Measurements from ENCODE around the gene METTL9. TPM values are rescaled to one million over a fixed set of nuclear protein-coding genes. Genes with fewer than 3 reads are reported as not detected.

Gene METTL9
- total and polyA plus RNA-seq, 2 of the 13 experiments (the other 11 are each of a cell fraction or from before 2014, with no cell fraction given), result 123 to 204 TPM

DNA sequence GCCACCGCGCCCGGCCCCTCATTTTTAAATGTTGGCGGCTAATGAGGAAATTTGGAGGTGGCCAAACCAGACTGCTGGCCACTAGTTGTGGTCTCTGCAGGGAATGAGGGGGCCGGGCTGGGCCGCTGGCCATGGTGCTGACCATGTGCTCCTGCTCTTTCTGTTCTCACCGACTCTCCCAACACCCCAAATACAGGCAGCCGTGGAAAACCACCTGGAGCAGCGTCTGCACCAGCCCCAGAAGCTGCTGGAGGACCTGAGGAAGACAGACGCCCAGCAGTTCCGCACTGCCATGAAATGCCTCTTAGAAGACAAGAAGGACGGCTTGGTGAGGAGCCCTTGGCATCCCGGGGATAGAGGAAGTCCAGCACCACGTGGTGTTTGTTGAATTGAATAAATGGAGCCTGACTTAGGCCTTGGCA lies 85.7 kb downstream of the METTL9 start (continued):
- TF ChIP-seq HNF1B (CRISPR knock-in tag; IDR thresholded peaks at IDR 0.05) (no peak), ZNF503 (CRISPR knock-in tag; IDR thresholded peaks at IDR 0.05) (no peak), ZNF496 (CRISPR knock-in tag; IDR thresholded peaks at IDR 0.05; ENCODE audit: insufficient replicate concordance) (no peak), HNRNPUL1 (IDR thresholded peaks at IDR 0.05; ENCODE audit: low read depth, low read length) (no peak), IRF9 (CRISPR knock-in tag; IDR thresholded peaks at IDR 0.05; ENCODE audit: borderline replicate concordance) (no peak), HNRNPL (IDR thresholded peaks at IDR 0.05; ENCODE audit: low read depth, low read length) (no peak), TCF7 (IDR thresholded peaks at IDR 0.05; ENCODE audit: low read depth) (no peak), KLF6 (CRISPR knock-in tag; IDR thresholded peaks at IDR 0.05) (peak; percentile 37; the same call in 1 of the 2 replicates), ZNF546 (CRISPR knock-in tag; conservative IDR thresholded peaks at IDR 0.05) (0 out of 2 replicates have a peak, but pooled peaks have one; percentile 28), ZNF382 (CRISPR knock-in tag; IDR thresholded peaks at IDR 0.05; ENCODE audit: borderline replicate concordance) (no peak), JARID2 (CRISPR knock-in tag; IDR thresholded peaks at IDR 0.05; ENCODE audit: insufficient replicate concordance) (no peak), IKZF1 (IDR thresholded peaks at IDR 0.05) (no peak), NFE2L2 (IDR thresholded peaks at IDR 0.05; ENCODE audit: low read length) (no peak), ZNF570 (CRISPR knock-in tag; IDR thresholded peaks at IDR 0.05; ENCODE audit: borderline replicate concordance) (no peak), NFKB2 (CRISPR knock-in tag; IDR thresholded peaks at IDR 0.05; ENCODE audit: borderline replicate concordance) (no peak; the same call in 1 of the 2 replicates), ZNF737 (CRISPR knock-in tag; IDR thresholded peaks at IDR 0.05; ENCODE audit: borderline replicate concordance) (no peak), ATRX (CRISPR knock-in tag; IDR thresholded peaks at IDR 0.05; ENCODE audit: borderline replicate concordance) (no peak), TCF12 (IDR thresholded peaks at IDR 0.05) (no peak), TCF12 (CRISPR knock-in tag; IDR thresholded peaks at IDR 0.05) (no peak), ZSCAN12 (CRISPR knock-in tag; IDR thresholded peaks at IDR 0.05) (no peak), ATF3 (CRISPR knock-in tag; IDR thresholded peaks at IDR 0.05) (no peak), MAX (IDR thresholded peaks at IDR 0.05) (0 out of 2 replicates have a peak, but pooled peaks have one; percentile 16), ETS1 (CRISPR knock-in tag; IDR thresholded peaks at IDR 0.05) (no peak)
- TF ChIP-seq, protein P1, sequence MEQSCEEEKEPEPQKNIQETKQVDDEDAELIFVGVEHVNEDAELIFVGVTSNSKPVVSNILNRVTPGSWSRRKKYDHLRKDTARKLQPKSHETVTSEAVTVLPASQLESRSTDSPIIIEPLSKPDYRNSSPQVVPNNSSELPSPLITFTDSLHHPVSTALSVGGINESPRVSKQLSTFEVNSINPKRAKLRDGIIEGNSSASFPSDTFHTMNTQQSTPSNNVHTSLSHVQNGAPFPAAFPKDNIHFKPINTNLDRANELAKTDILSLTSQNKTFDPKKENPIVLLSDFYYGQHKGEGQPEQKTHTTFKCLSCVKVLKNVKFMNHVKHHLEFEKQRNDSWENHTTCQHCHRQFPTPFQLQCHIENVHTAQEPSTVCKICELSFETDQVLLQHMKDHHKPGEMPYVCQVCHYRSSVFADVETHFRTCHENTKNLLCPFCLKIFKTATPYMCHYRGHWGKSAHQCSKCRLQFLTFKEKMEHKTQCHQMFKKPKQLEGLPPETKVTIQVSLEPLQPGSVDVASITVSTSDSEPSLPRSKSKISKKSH (CRISPR knock-in tag; IDR thresholded peaks at IDR 0.05; ENCODE audit: borderline replicate concordance), result peak; percentile 22; the same call in 1 of the 2 replicates

Measured in HepG2 (cell line).